Hematopoietic multipotent progenitor cell treated with erythropoietin and hydrocortisone succinate and interleukin-3 and kit ligand, for 4 days (in vitro differentiated cells): ENCODE measurements around the gene HPSE2.

ENCODE experiments used
- DNase-seq: peaks from one replicate; pipeline ENCODE4 v3.0.0-alpha.2; 2015

HPSE2 gene

GRCh38 chr10:98817396-98817795 is 418.3 kb downstream of the HPSE2 start:
- DNase-seq = no peak

GRCh38 chr10:98815039-98815885 is 420.4 kb downstream of the HPSE2 start:
- no peak for DNase-seq

- DNase-seq = no peak
These were observed 421.2 kb downstream of the HPSE2 start for GRCh38 chr10:98814470-98814869.

GRCh38 chr10:98808282-98808892 is 427.3 kb downstream of the HPSE2 start:
- DNase-seq = no peak

- no peak for DNase-seq
These were observed 435.4 kb downstream of the HPSE2 start for GRCh38 chr10:98800263-98800662.

- no peak for DNase-seq
These were observed 440.2 kb downstream of the HPSE2 start for GRCh38 chr10:98795467-98795866.

- peak; percentile 80 for DNase-seq
These were observed 444.8 kb downstream of the HPSE2 start for GRCh38 chr10:98790817-98791216.

GRCh38 chr10:98778277-98778759 is 457.3 kb downstream of the HPSE2 start:
- DNase-seq = peak; percentile 97

GRCh38 chr10:98758463-98758862 is 477.2 kb downstream of the HPSE2 start:
- no peak for DNase-seq

- peak; percentile 89 for DNase-seq
These were observed 487.4 kb downstream of the HPSE2 start for GRCh38 chr10:98748298-98748697.

GRCh38 chr10:98745645-98746044 is 490.0 kb downstream of the HPSE2 start:
- DNase-seq = peak; percentile 70

GRCh38 chr10:98720551-98720950 is 515.1 kb downstream of the HPSE2 start:
- DNase-seq = no peak

GRCh38 chr10:98713586-98713985 is 522.1 kb downstream of the HPSE2 start:
- DNase-seq = no peak

GRCh38 chr10:98696516-98696915 is 539.1 kb downstream of the HPSE2 start:
- DNase-seq = no peak

GRCh38 chr10:98694883-98695282 is 540.8 kb downstream of the HPSE2 start:
- DNase-seq = no peak

- no peak for DNase-seq
These were observed 541.6 kb downstream of the HPSE2 start for GRCh38 chr10:98694014-98694413.

GRCh38 chr10:98687685-98688084 is 548.0 kb downstream of the HPSE2 start:
- DNase-seq = no peak

GRCh38 chr10:98684019-98684899 is 551.4 kb downstream of the HPSE2 start:
- DNase-seq = no peak

- peak; percentile 10 for DNase-seq
These were observed 558.8 kb downstream of the HPSE2 start for GRCh38 chr10:98676895-98677294.

GRCh38 chr10:98675902-98676301 is 559.8 kb downstream of the HPSE2 start:
- peak; percentile 4 for DNase-seq

GRCh38 chr10:98673171-98673782 is 562.4 kb downstream of the HPSE2 start:
- DNase-seq = no peak

- no peak for DNase-seq
These were observed 568.6 kb downstream of the HPSE2 start for GRCh38 chr10:98667081-98667480.

GRCh38 chr10:98666276-98666675 is 569.4 kb downstream of the HPSE2 start:
- DNase-seq = no peak
